Upper lobe of left lung (tissue), 4 donors: ENCODE results near the gene PCDHB9.

Experiments
- CTCF ChIP-seq, 6 experiments: fragments of 450-650 bp in 4 of 6; fragments of 200-600 bp in 2 of 6; sonication (generic) in 2 of 6; IDR thresholded peaks; one replicate each; pipeline ENCODE4 v1.5.1; 2016 to 2019; ENCODE audit warnings: antibody characterized with exemption in 6 of 6
- POLR2A ChIP-seq, 4 donors: fragments of 450-650 bp; IDR thresholded peaks; one replicate each; pipeline ENCODE4 v1.5.1; 2016 to 2017; ENCODE audit warnings: antibody characterized with exemption in 4 of 4, mild to moderate bottlenecking in 2 of 4

- TF ChIP-seq CTCF (IDR thresholded peaks at IDR 0.05): peak in 2 of 6 experiments; percentile 13 to 25
- no peak for TF ChIP-seq POLR2A (IDR thresholded peaks at IDR 0.05)
Measured at GRCh38 chr5:141186897-141187512, at the start of gene PCDHB9.
